Natural killer cell (primary cell): ENCODE results near the gene UGCG. TPM values are rescaled to one million over a fixed set of nuclear protein-coding genes. Genes with fewer than 3 reads are reported as not detected.
"Not testable (repeated sequence)": the region's sequence is repeated elsewhere in the genome, so short reads cannot be mapped to it uniquely, and the experiment has no call there.

Experiments used
- ATAC-seq, 3 donors: fragments of 150-1000 bp in 2 of 3; fragments of 200-7000 bp in 1 of 3; cut with Tn5 transposase; 1 replicate in 1 of 3; 2 replicates in 2 of 3; pipeline ENCODE4 v1.10.0; 2021; ENCODE audit warnings: mild to moderate bottlenecking in 2 of 3, moderate library complexity in 2 of 3
- DNase-seq, 2 donors: peaks; one replicate each; pipeline versions ENCODE4 v3.0.0 to v3.0.0-alpha.2; 2013 to 2021; ENCODE audit warnings: mixed read lengths in 1 of 2
- H3K27ac ChIP-seq: one replicate; pipeline ENCODE4 v1.5.1; 2013; ENCODE audit warnings: mild to moderate bottlenecking, low read length
- H3K27me3 ChIP-seq: one replicate; pipeline ENCODE4 v1.6.1; 2013; ENCODE audit warnings: low read length; ENCODE audit not compliant: control insufficient read depth, insufficient read depth
- H3K36me3 ChIP-seq: one replicate; pipeline ENCODE4 v1.6.1; 2013; ENCODE audit warnings: low read length; ENCODE audit not compliant: control insufficient read depth, insufficient read depth
- H3K4me1 ChIP-seq: one replicate; pipeline ENCODE4 v1.6.1; 2013; ENCODE audit warnings: low read length; ENCODE audit not compliant: control insufficient read depth, insufficient read depth
- H3K4me3 ChIP-seq: one replicate; pipeline ENCODE4 v1.5.1; 2013; ENCODE audit warnings: low read length
- H3K9me3 ChIP-seq: one replicate; pipeline ENCODE4 v1.6.1; 2013; ENCODE audit warnings: low read length; ENCODE audit not compliant: control insufficient read depth, insufficient read depth
- H3K27ac Mint-ChIP-seq, 2 donors: one replicate each; pipeline ENCODE4 v1.8.0; 2022; ENCODE audit warnings: mild to moderate bottlenecking in 2 of 2, mixed read lengths in 2 of 2, moderate library complexity in 1 of 2
- H3K27me3 Mint-ChIP-seq, 2 donors: one replicate each; pipeline ENCODE4 v1.8.0; 2022; ENCODE audit warnings: low read depth in 2 of 2, mixed read lengths in 2 of 2
- H3K36me3 Mint-ChIP-seq: one replicate; pipeline ENCODE4 v1.8.0; 2022; ENCODE audit warnings: mixed read lengths
- H3K4me1 Mint-ChIP-seq, 2 donors: one replicate each; pipeline ENCODE4 v1.8.0; 2022; ENCODE audit warnings: mixed read lengths in 2 of 2
- H3K4me3 Mint-ChIP-seq: one replicate; pipeline ENCODE4 v1.8.0; 2022; ENCODE audit warnings: mild to moderate bottlenecking, moderate library complexity, mixed read lengths
- H3K9me3 Mint-ChIP-seq, 2 donors: one replicate each; pipeline ENCODE4 v1.8.0; 2022; ENCODE audit warnings: mixed read lengths in 2 of 2
- WGBS: methylation state at CpG from one replicate; pipeline ENCODE4 v1.1.7; 2013; ENCODE audit warnings: missing lambda C conversion rate; ENCODE audit not compliant: insufficient coverage; 5-methylcytosine and 5-hydroxymethylcytosine counted together
- intact Hi-C: fragments of 100-400 bp; cut with micrococcal nuclease; formaldehyde crosslinking; loops from one replicate; pipeline ENCODE4 v1.14.2; 2022
- total RNA-seq, 4 donors: library from RNA; stranded (reverse); fragments of 120-200 nt in 1 of 4; gene quantifications; one replicate each; pipeline versions ENCODE4 v1.2.3 to v1.2.4, GENCODE V29; 2013 to 2022
- TF ChIP-seq, protein P1 (sequence below): fragments of 200-600 bp; IDR thresholded peaks from one replicate; pipeline ENCODE4 v1.8.0; 2022; ENCODE audit warnings: antibody characterized with exemption

Gene UGCG
- total RNA-seq, 3 donors from 2014 or later (not counting 1 experiment from before 2014, with no cell fraction given), result 17.9 to 21.4 (median 18.8) TPM

DNA sequence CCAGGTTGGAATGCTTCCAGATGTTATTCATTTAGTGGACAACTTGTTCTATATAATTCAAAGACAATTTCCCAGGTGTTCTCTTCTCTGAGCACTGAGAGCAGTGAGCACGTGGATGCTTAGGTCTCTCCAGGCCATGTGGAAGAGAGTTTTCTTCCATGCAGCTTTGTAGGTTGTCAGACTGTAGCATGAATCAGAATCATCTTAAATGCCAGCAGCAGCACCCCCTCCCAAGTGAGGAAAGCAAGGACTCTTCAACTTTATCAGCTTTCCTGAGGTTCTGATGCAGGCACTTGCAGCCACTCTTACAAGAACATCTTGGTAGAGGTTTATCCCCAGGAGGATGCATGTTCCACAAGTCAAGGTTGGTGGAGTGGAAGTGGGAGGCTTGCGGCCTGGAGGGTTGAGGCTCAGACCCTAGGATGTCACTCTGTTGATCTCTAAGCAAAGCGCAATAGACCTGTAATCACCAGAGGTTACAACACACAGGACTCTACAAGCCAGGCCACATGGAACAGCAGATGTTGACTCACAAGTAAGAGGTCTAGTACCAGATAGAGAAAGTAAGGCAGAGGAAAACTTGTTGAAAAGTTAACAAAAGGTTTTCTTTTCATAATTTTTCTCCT is 47.7 kb downstream of the UGCG start:
- Mint-ChIP-seq H3K4me1 (peaks cover 6% of the 10 kb centered on the region in 2 donors), H3K27ac (no peak overlapping the region), H3K27me3 (peaks cover 8 to 11% of the 10 kb centered on the region in 2 donors), H3K4me3 (no peak overlapping the region), H3K36me3 (no peaks in the 10 kb centered on the region), H3K9me3 (no peaks in the 10 kb centered on the region)
- whole genome bisulfite sequencing, result 95% methylated on average over 3 of the region's 3 CpGs
- no peaks in the 10 kb centered on the region for H3K27me3 ChIP-seq
- TF ChIP-seq, protein P1, sequence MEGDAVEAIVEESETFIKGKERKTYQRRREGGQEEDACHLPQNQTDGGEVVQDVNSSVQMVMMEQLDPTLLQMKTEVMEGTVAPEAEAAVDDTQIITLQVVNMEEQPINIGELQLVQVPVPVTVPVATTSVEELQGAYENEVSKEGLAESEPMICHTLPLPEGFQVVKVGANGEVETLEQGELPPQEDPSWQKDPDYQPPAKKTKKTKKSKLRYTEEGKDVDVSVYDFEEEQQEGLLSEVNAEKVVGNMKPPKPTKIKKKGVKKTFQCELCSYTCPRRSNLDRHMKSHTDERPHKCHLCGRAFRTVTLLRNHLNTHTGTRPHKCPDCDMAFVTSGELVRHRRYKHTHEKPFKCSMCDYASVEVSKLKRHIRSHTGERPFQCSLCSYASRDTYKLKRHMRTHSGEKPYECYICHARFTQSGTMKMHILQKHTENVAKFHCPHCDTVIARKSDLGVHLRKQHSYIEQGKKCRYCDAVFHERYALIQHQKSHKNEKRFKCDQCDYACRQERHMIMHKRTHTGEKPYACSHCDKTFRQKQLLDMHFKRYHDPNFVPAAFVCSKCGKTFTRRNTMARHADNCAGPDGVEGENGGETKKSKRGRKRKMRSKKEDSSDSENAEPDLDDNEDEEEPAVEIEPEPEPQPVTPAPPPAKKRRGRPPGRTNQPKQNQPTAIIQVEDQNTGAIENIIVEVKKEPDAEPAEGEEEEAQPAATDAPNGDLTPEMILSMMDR, result no peak
- no peak overlapping the region for H3K4me3 ChIP-seq
- no peaks in the 10 kb centered on the region for H3K9me3 ChIP-seq
- DNase-seq (no peak), ATAC-seq (no peak)
- no peaks in the 10 kb centered on the region for H3K4me1 ChIP-seq
- intact Hi-C loops, result no loop called here
- no peaks in the 10 kb centered on the region for H3K36me3 ChIP-seq
- H3K27ac ChIP-seq, result no peak overlapping the region

DNA sequence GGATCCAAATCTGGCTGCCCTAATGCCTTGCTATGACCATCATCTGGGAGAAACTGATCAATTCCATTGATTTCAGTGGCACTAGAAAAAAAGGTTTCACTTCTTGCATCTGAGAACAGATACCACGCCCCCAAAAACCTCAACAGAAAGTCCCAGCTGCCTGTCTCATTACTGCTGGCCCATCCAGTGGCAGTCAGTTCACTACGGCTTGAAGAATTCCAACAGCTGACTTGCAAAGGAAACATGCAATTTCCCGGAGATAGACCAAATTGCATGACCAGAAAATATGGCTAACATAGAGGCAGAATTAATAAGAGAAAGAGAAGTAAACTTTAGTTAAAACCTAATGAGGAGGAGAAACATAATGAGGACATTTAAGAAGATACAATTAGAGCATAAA is 48.6 kb downstream of the UGCG start:
- H3K4me3 ChIP-seq, result no peak overlapping the region
- H3K9me3 ChIP-seq, result no peaks in the 10 kb centered on the region
- H3K27ac Mint-ChIP-seq, result no peak overlapping the region
- ATAC-seq (peak in 1 of 3 donors; percentile 45), DNase-seq (no peak)
- H3K4me3 Mint-ChIP-seq, result no peak overlapping the region
- no peak overlapping the region for H3K27ac ChIP-seq
- TF ChIP-seq, protein P1, result no peak
- H3K4me1 Mint-ChIP-seq, result peaks cover 5% of the 10 kb centered on the region in 2 donors
- WGBS, result 18% methylated on average over 3 of the region's 3 CpGs
- no peaks in the 10 kb centered on the region for H3K4me1 ChIP-seq
- H3K36me3 Mint-ChIP-seq, result no peaks in the 10 kb centered on the region
- intact Hi-C loops, result no loop called here
- H3K36me3 ChIP-seq, result no peaks in the 10 kb centered on the region
- H3K9me3 Mint-ChIP-seq, result no peaks in the 10 kb centered on the region
- H3K27me3 ChIP-seq, result no peaks in the 10 kb centered on the region
- peaks cover 8 to 11% of the 10 kb centered on the region in 2 donors for H3K27me3 Mint-ChIP-seq

DNA sequence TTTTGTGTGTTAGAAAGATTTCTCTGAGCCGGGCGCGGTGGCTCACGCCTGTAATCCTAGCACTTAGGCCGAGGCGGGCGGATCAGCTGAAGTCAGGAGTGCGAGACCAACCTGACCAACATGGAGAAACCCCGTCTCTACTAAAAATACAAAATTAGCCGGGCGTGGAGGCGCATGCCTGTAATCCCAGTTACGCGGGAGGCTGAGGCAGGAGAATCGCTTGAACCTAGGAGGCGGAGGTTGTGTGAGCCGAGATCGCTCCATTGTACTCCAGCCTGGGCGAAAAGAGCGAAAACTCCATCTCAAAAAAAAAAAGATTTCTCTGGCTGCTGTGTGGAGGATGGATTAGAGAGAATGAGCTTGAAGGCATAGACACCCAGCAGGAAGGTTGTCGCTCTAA is 51.5 kb downstream of the UGCG start:
- H3K4me3 ChIP-seq, H3K27ac ChIP-seq, intact Hi-C loops, H3K27me3 ChIP-seq, H3K36me3 ChIP-seq, H3K4me1 Mint-ChIP-seq, H3K4me3 Mint-ChIP-seq, H3K27ac Mint-ChIP-seq, H3K9me3 ChIP-seq, H3K4me1 ChIP-seq, ATAC-seq, H3K36me3 Mint-ChIP-seq, H3K9me3 Mint-ChIP-seq, DNase-seq: not testable (repeated sequence)
- H3K27me3 Mint-ChIP-seq, result peaks cover 8 to 11% of the 10 kb centered on the region in 2 donors
- WGBS, result 98% methylated on average over 21 of the region's 21 CpGs

DNA sequence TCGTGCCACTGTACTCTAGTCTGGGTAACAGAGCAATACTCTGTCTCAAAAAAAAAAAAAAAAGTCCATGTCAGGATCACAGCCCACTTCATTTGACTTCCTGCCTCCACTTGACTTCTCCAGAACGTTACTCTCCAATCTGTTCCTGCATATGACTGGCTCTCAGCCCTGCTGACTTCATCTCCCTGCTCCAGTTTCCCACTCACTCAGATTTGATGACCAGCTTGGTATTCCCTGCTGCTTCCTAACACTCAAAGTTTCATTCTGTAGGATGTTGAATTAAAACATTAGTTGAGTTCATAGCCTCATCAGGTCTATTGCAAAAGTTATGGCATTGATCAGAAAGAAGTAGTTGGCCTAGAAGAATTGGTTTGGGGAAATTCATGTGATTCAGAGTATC is 52.3 kb downstream of the UGCG start:
- no peaks in the 10 kb centered on the region for H3K36me3 Mint-ChIP-seq
- H3K4me3 ChIP-seq, result no peak overlapping the region
- 48% methylated on average over 2 of the region's 2 CpGs for WGBS
- H3K4me1 Mint-ChIP-seq, result peaks cover 5% of the 10 kb centered on the region in 2 donors
- no peak overlapping the region for H3K27ac ChIP-seq
- DNase-seq (no peak), ATAC-seq (no peak)
- H3K27me3 Mint-ChIP-seq, result peaks cover 8 to 11% of the 10 kb centered on the region in 2 donors
- H3K4me1 ChIP-seq, result no peaks in the 10 kb centered on the region
- TF ChIP-seq, protein P1, result no peak
- no peaks in the 10 kb centered on the region for H3K9me3 ChIP-seq
- intact Hi-C loops, result no loop called here
- no peaks in the 10 kb centered on the region for H3K36me3 ChIP-seq
- no peaks in the 10 kb centered on the region for H3K27me3 ChIP-seq
- H3K9me3 Mint-ChIP-seq, result no peaks in the 10 kb centered on the region
- H3K4me3 Mint-ChIP-seq, result no peak overlapping the region
- H3K27ac Mint-ChIP-seq, result no peak overlapping the region
